Stimulated activated memory B cell treated with anti-CD40 and anti-IgM and Interleukin-4, amounts not matched to agents 10 μg/mL and 1 μg/mL and 100 μg/mL, for 72 hours (primary cell): ENCODE measurements around the gene CD200.
"Not testable (repeated sequence)": the region's sequence is repeated elsewhere in the genome, so short reads cannot be mapped to it uniquely, and the experiment has no call there.

Source experiments
- ATAC-seq: fragments of 150-1000 bp; cut with Tn5 transposase; 2 replicates; pipeline ENCODE4 v1.10.0; 2021
- H3K27ac Mint-ChIP-seq: one replicate; pipeline ENCODE4 v1.8.0; 2022; ENCODE audit warnings: mild to moderate bottlenecking, mixed read lengths
- H3K27me3 Mint-ChIP-seq: one replicate; pipeline ENCODE4 v1.8.0; 2022; ENCODE audit warnings: mixed read lengths
- H3K36me3 Mint-ChIP-seq: one replicate; pipeline ENCODE4 v1.8.0; 2022; ENCODE audit warnings: mixed read lengths
- H3K4me1 Mint-ChIP-seq: one replicate; pipeline ENCODE4 v1.8.0; 2022; ENCODE audit warnings: mixed read lengths
- H3K4me3 Mint-ChIP-seq: one replicate; pipeline ENCODE4 v1.8.0; 2022; ENCODE audit warnings: mild to moderate bottlenecking, moderate library complexity, mixed read lengths
- H3K9me3 Mint-ChIP-seq: one replicate; pipeline ENCODE4 v1.8.0; 2022; ENCODE audit warnings: mixed read lengths

The CD200 gene

GRCh38 chr3:112403103-112403502, 70.1 kb downstream of the CD200 start:
- Mint-ChIP-seq H3K4me3 (no peak overlapping the region), H3K27me3 (no peaks in the 10 kb centered on the region), H3K27ac (no peak overlapping the region), H3K9me3 (no peaks in the 10 kb centered on the region), H3K4me1 (peaks cover 26% of the 10 kb centered on the region), H3K36me3 (no peaks in the 10 kb centered on the region)
- no peak for ATAC-seq

GRCh38 chr3:112404924-112405549, 72.1 kb downstream of the CD200 start:
- not testable (repeated sequence) for H3K27me3 Mint-ChIP-seq, H3K4me3 Mint-ChIP-seq, H3K36me3 Mint-ChIP-seq, ATAC-seq, H3K9me3 Mint-ChIP-seq
- Mint-ChIP-seq H3K4me1 (peaks cover 31% of the 10 kb centered on the region), H3K27ac (peak overlapping the region; percentile 70)

DNA sequence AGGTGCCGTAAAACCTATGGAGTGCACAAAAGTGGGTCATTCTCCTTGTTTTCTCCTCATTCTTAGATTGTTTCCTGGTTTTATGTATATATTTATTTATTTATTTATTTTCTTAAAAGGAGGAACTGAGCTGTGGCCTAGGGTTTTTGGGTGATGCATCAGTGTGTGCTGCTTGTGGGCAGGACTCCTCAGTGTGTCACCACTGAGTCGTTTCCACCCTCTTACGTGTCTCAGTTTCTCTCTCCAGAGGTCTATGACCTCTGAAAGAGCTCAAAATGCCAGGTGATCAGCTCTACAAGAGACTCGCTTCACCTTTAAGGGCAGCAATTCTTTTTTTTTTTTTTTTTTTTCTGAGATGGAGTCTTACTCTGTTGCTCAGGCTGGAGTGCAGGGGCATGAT, 72.9 kb downstream of the CD200 start:
- peak overlapping the region; percentile 70 for H3K27ac Mint-ChIP-seq
- H3K9me3 Mint-ChIP-seq: no peaks in the 10 kb centered on the region
- no peaks in the 10 kb centered on the region for H3K36me3 Mint-ChIP-seq
- no peaks in the 10 kb centered on the region for H3K27me3 Mint-ChIP-seq
- no peak overlapping the region for H3K4me3 Mint-ChIP-seq
- H3K4me1 Mint-ChIP-seq: peaks cover 26% of the 10 kb centered on the region
- ATAC-seq: peak; percentile 79

DNA sequence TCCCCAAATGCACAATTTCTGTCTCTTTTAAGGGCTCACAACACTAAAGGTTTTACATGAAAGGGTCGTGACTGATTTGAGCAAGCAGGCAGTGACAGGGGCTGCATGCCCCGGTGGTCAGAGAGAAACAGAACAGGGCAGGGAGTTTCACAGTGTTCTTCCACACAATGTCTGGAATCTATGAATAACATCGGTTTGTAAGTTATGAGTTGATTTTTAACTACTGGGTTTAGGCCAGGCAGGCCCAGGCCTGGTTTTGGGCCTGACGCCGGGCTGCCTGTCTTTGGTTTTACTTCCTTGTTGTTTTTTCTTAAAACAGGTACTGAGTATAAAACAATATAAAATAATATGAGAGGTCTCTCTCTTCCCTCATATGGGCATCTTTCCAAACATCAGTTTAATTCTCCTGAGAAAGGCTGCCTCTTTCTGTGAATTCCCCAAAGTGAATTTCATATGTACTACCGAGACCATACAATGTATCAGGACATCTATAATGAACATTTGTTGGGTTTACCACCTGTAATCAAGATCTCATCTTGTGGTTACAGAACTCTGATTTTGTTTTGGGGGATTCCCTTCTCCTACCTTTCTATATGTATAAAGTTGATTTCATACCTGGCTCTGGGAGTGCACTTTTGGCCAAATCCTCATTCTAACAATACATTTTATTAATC, 74.4 kb downstream of the CD200 start:
- peaks cover 28% of the 10 kb centered on the region for H3K4me1 Mint-ChIP-seq
- H3K36me3 Mint-ChIP-seq: no peaks in the 10 kb centered on the region
- peak overlapping the region; percentile 3 for H3K4me3 Mint-ChIP-seq
- no peaks in the 10 kb centered on the region for H3K9me3 Mint-ChIP-seq
- ATAC-seq: peak; percentile 51
- peak overlapping the region; percentile 93 for H3K27ac Mint-ChIP-seq
- H3K27me3 Mint-ChIP-seq: no peaks in the 10 kb centered on the region

DNA sequence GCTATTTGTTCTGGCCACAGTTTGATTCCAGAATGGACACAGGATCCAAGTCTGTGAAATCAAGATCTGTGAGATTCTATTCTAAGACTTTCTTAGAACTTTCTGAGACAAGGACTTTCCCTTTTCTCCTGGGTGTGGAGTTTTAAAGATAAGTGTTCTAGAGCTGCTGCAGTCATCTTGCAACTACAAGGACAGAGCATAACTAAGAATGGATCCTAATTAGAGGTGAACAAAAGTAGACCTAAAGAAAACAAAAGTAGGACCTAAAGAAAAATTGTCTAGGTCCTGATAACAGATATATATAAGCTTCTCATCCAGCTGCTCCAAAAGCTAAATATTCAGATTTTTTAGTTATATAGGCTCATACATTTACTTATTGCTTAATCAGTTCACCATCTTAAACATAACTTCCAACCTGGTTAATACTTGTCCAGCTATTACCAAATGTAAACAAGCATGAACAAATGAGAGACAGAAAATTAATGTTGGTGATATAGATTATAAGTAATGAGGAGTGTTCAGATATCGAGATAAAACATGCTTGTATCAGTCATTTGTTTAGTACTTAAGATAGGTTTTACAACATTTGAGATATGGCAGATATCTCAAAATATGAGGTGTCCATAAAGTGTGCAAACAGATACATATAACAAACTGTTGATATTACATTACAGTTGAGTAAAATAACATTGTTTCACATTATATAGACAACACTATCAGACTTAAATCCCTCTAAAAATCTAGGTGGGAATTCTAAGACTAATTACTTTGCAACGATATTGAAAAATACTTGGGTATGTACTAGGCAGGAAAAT, 75.1 kb downstream of the CD200 start:
- peaks cover 35% of the 10 kb centered on the region for H3K4me1 Mint-ChIP-seq
- ATAC-seq: no peak
- no peak overlapping the region for H3K4me3 Mint-ChIP-seq
- H3K27me3 Mint-ChIP-seq: no peaks in the 10 kb centered on the region
- H3K36me3 Mint-ChIP-seq: no peaks in the 10 kb centered on the region
- H3K27ac Mint-ChIP-seq: peak overlapping the region; percentile 93
- no peaks in the 10 kb centered on the region for H3K9me3 Mint-ChIP-seq

DNA sequence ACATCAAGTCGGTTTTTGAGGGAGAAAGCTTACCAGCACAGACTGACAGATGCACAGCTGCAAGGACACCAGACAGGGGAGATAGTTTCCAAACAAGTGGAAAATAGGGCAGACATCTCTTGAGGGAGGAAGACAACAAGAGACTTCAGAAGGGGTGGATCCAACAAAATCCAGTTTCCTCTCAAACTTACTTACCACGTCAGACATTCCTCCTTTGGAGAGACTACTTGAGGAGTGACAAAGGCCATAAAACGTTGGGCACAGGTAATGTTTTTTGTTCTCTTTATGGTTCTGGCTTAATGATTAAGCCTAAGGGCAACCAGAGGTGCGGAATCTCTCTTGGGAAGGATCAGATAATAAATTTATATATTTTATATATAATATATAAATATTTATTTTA, 76.1 kb downstream of the CD200 start:
- H3K27ac Mint-ChIP-seq: no peak overlapping the region

DNA sequence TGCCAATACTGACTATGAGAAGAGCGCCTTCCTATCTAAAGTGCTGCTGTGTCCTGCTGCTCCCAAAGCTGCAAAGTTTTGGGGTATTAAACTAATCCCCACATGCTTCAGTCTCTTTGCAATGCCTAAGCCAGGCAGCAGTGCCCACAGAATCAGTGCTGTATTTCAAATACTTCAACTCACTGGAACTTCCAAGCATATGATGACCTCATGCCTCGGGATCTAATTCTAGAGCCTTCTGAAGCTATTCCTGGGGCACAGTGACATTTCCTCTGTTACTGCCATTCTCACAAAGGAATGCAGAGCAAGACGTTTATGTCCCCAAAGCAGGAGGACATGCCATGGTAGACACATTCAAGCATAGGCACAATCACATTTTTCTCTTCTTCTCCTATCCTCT, 78.5 kb downstream of the CD200 start:
- Mint-ChIP-seq H3K9me3 (no peaks in the 10 kb centered on the region), H3K4me1 (peaks cover 37% of the 10 kb centered on the region), H3K27me3 (no peaks in the 10 kb centered on the region), H3K36me3 (no peaks in the 10 kb centered on the region), H3K4me3 (no peak overlapping the region), H3K27ac (no peak overlapping the region)
- ATAC-seq: no peak

More for the DNA sequence above, 76.1 kb downstream of the CD200 start:
- Mint-ChIP-seq H3K4me1 (peaks cover 44% of the 10 kb centered on the region), H3K9me3 (no peaks in the 10 kb centered on the region), H3K27me3 (no peaks in the 10 kb centered on the region), H3K36me3 (no peaks in the 10 kb centered on the region), H3K4me3 (no peak overlapping the region)
- ATAC-seq: no peak
